NCI-H460 (cell line): ENCODE measurements around the gene TNFAIP6. TPM values are rescaled to one million over a fixed set of nuclear protein-coding genes. Genes with fewer than 3 reads are reported as not detected.
"Not testable (repeated sequence)": the region's sequence is repeated elsewhere in the genome, so short reads cannot be mapped to it uniquely, and the experiment has no call there.

Experiments
- DNase-seq: peaks from one replicate; pipeline ENCODE4 v3.0.0-alpha.2; 2016; ENCODE audit warnings: low read depth; ENCODE audit errors: extremely low read depth
- polyA plus RNA-seq: library from polyadenylated mRNA; depleted of rRNA; stranded (reverse); fragments of >200 nt; gene quantifications from 2 replicates; pipeline ENCODE4 v1.2.3, GENCODE V29; 2014; cell fraction: nucleus; rRNA removed
- total RNA-seq: library from RNA; depleted of rRNA; stranded (reverse); fragments of >200 nt; shearing (Covaris generic); gene quantifications from 2 replicates; pipeline ENCODE4 v1.2.3, GENCODE V29; 2014; rRNA removed

Gene TNFAIP6
- 0.10 TPM in 1 of 2 replicates, not detected in the other for total RNA-seq
- not detected in 2 replicates for polyA plus RNA-seq

- DNase-seq: no peak
Observed at GRCh38 chr2:151357359-151357758, at the start of gene TNFAIP6. Gene TNFAIP6, plus strand, starts transcription at chr2:151357592. Its CDS starts 75 bp downstream, at chr2:151357667.

GRCh38 chr2:151310313-151310712, 47.1 kb upstream of the TNFAIP6 start:
- DNase-seq: not testable (repeated sequence)

GRCh38 chr2:151312440-151312839, 45.0 kb upstream of the TNFAIP6 start:
- not testable (repeated sequence) for DNase-seq

GRCh38 chr2:151315381-151315903, 42.0 kb upstream of the TNFAIP6 start:
- no peak for DNase-seq

- no peak for DNase-seq
Observed at GRCh38 chr2:151325581-151326095, 31.8 kb upstream of the TNFAIP6 start.

GRCh38 chr2:151326554-151326953, 30.8 kb upstream of the TNFAIP6 start:
- DNase-seq: no peak

GRCh38 chr2:151329998-151330397, 27.4 kb upstream of the TNFAIP6 start:
- DNase-seq: no peak

GRCh38 chr2:151333083-151333482, 24.3 kb upstream of the TNFAIP6 start:
- DNase-seq: no peak

- no peak for DNase-seq
Observed at GRCh38 chr2:151334082-151334815, 23.1 kb upstream of the TNFAIP6 start.

GRCh38 chr2:151336863-151337371, 20.5 kb upstream of the TNFAIP6 start:
- DNase-seq: no peak

GRCh38 chr2:151337643-151338042, 19.7 kb upstream of the TNFAIP6 start:
- no peak for DNase-seq

- no peak for DNase-seq
Observed at GRCh38 chr2:151338115-151338514, 19.3 kb upstream of the TNFAIP6 start.

GRCh38 chr2:151343073-151343472, 14.3 kb upstream of the TNFAIP6 start:
- DNase-seq: no peak

GRCh38 chr2:151344191-151344590, 13.2 kb upstream of the TNFAIP6 start:
- not testable (repeated sequence) for DNase-seq

- DNase-seq: no peak
Observed at GRCh38 chr2:151344906-151345305, 12.5 kb upstream of the TNFAIP6 start.

GRCh38 chr2:151347294-151347693, 10.1 kb upstream of the TNFAIP6 start:
- no peak for DNase-seq

- DNase-seq: no peak
Observed at GRCh38 chr2:151347906-151348305, 9.5 kb upstream of the TNFAIP6 start.

- no peak for DNase-seq
Observed at GRCh38 chr2:151350579-151351195, 6.7 kb upstream of the TNFAIP6 start.

- no peak for DNase-seq
Observed at GRCh38 chr2:151353995-151354394, 3.4 kb upstream of the TNFAIP6 start.

GRCh38 chr2:151354807-151355206, 2.6 kb upstream of the TNFAIP6 start:
- no peak for DNase-seq
